Pancreas (tissue), 10 donors: ENCODE data around the gene NCR2. TPM values are rescaled to one million over a fixed set of nuclear protein-coding genes. Genes with fewer than 3 reads are reported as not detected.

ENCODE experiments used
- ATAC-seq, 4 donors: fragments of 200-7000 bp; cut with Tn5 transposase; one replicate each; pipeline versions ENCODE4 v1.8.0 to v1.9.1; 2020; ENCODE audit warnings: mild to moderate bottlenecking in 4 of 4, moderate library complexity in 4 of 4
- DNase-seq, 6 donors: peaks; one replicate each; pipeline ENCODE4 v3.0.0-alpha.2; 2020
- FAIRE-seq: peaks from 2 replicates; lab custom pipeline; 2012; peaks lifted over from hg19 to GRCh38; lab: Jason Lieb, UNC
- H3K27ac ChIP-seq, 4 donors: fragments of 200-600 bp; sonication (generic); 1 replicate in 3 of 4; 2 replicates in 1 of 4; pipeline versions ENCODE4 v1.5.0 to v1.8.0; 2020
- H3K27me3 ChIP-seq, 4 donors: fragments of 200-600 bp; one replicate each; pipeline ENCODE4 v1.8.0; 2021
- H3K36me3 ChIP-seq, 3 donors: fragments of 200-600 bp; sonication (generic) in 1 of 3; one replicate each; pipeline versions ENCODE4 v1.5.0 to v1.8.0; 2020 to 2021
- H3K4me1 ChIP-seq, 3 donors: fragments of 200-600 bp; one replicate each; pipeline ENCODE4 v1.8.0; 2021
- H3K4me3 ChIP-seq, 4 donors: fragments of 200-600 bp; sonication (generic) in 2 of 4; one replicate each; pipeline versions ENCODE4 v1.5.0 to v1.8.0; 2020 to 2021
- H3K9me3 ChIP-seq, 4 donors: fragments of 200-600 bp; one replicate each; pipeline ENCODE4 v1.8.0; 2021
- CTCF ChIP-seq, 4 donors: fragments of 200-600 bp; sonication (generic) in 3 of 4; IDR thresholded peaks; one replicate each; pipeline versions ENCODE4 v1.5.0 to v1.8.0; 2021; ENCODE audit warnings: antibody characterized with exemption in 4 of 4
- WGBS, 2 donors: extraction: QIAGEN DNeasy Blood & Tissue Kit; methylation state at CpG; one replicate each; pipeline ENCODE4 v1.1.7; 2013; 5-methylcytosine and 5-hydroxymethylcytosine counted together
- intact Hi-C, 3 donors: fragments of 100-400 bp; cut with DNase I; formaldehyde crosslinking; loops; one replicate each; pipeline versions ENCODE4 v1.11.1 to v1.14.2; 2022
- polyA plus RNA-seq, 2 donors: library from polyadenylated mRNA; stranded (reverse); fragments of 200-250 nt; gene quantifications; one replicate each; pipeline ENCODE4 v1.2.3, GENCODE V29; 2013
- total RNA-seq, 6 donors: library from RNA; stranded (reverse); fragmentation: NEBNext Ultra II Directional in 4 of 6; extraction: Animal tissue kit (Norgen Biotek cat#: 25700) in 4 of 6; gene quantifications; one replicate each; pipeline versions ENCODE4 v1.2.1 to v1.2.4, GENCODE V29; 2021 to 2023
- donor health status: healthy with polysubstance abuse.
- donor health status: DM: no; HTN: no; CAD: no; lungs with moderate emphysema.
- donor health status: DM: no; HTN: no; CAD: no.
- donor health status: control.
- donor health status: control.
- donor health status: Bipolar disorder and iron deficiency.
- donor health status: DM: yes; HTN: yes; CAD: no.
- donor health status: DM: no; HTN: no; CAD: no.
- donor health status: DM: no; HTN: no; CAD: no.
- donor health status: DM: yes; HTN: yes; CAD: no.

NCR2 gene
- not detected for total RNA-seq
- not detected for polyA plus RNA-seq

- H3K36me3 ChIP-seq: no peaks in the 10 kb centered on the region
- ATAC-seq (no peak), FAIRE-seq (no peak), DNase-seq (no peak)
- no peak within 1 kb of the TSS for H3K27ac ChIP-seq
- H3K27me3 ChIP-seq: no peaks in the 10 kb centered on the region
- no peaks in the 10 kb centered on the region for H3K4me1 ChIP-seq
- H3K9me3 ChIP-seq: no peaks in the 10 kb centered on the region
- no peak for TF ChIP-seq CTCF (IDR thresholded peaks at IDR 0.05)
- 76 to 92% methylated on average over 5 of the region's 5 CpGs for WGBS, 2 donors
- intact Hi-C loops: no loop called here
- no peak within 1 kb of the TSS for H3K4me3 ChIP-seq
Measured at GRCh38 chr6:41335296-41335695, at the start of gene NCR2. Gene NCR2, plus strand, starts transcription at chr6:41335608. Its CDS starts 269 bp downstream, at chr6:41335877.

GRCh38 chr6:41286544-41287346 is 48.7 kb upstream of the NCR2 start, which contains the start of gene TREM1:
Gene TREM1, minus strand, starts transcription at chr6:41286682. Its CDS starts 27 bp downstream, at chr6:41286655.
- Histone ChIP-seq H3K36me3 (no peaks in the 10 kb centered on the region), H3K27me3 (no peaks in the 10 kb centered on the region), H3K9me3 (no peaks in the 10 kb centered on the region), H3K4me3 (no peak within 1 kb of the TSS), H3K27ac (peak within 1 kb of the TSS in 2 of 4 donors; percentile 39 to 50), H3K4me1 (peaks cover 0 to 4% (median 0%) of the 10 kb centered on the region in 3 donors)
- intact Hi-C loops: no loop called here
- ATAC-seq: peak in 3 of 4 donors; percentile 42 to 83 (median 77)
- TF ChIP-seq CTCF (IDR thresholded peaks at IDR 0.05): no peak
- DNase-seq: peak in 1 of 6 donors; percentile 55
- 72 to 78% methylated on average over 8 of the region's 8 CpGs for WGBS, 2 donors
- FAIRE-seq: no peak

- Histone ChIP-seq H3K4me3 (no peak overlapping the region), H3K36me3 (no peaks in the 10 kb centered on the region), H3K27ac (no peak overlapping the region), H3K27me3 (no peaks in the 10 kb centered on the region), H3K4me1 (peaks cover 0 to 4% (median 0%) of the 10 kb centered on the region in 3 donors), H3K9me3 (no peaks in the 10 kb centered on the region)
- intact Hi-C loops: no loop called here
- FAIRE-seq (no peak), ATAC-seq (peak in 3 of 4 donors; percentile 44 to 80 (median 71)), DNase-seq (no peak)
- WGBS, 2 donors: 44 to 57% methylated on average over 6 of the region's 6 CpGs
- TF ChIP-seq CTCF (IDR thresholded peaks at IDR 0.05): no peak
Measured at GRCh38 chr6:41288030-41288753, 47.2 kb upstream of the NCR2 start.

- intact Hi-C loops: no loop called here
- Histone ChIP-seq H3K9me3 (no peaks in the 10 kb centered on the region), H3K36me3 (no peaks in the 10 kb centered on the region), H3K27ac (no peak overlapping the region), H3K4me1 (peaks cover 0 to 4% (median 0%) of the 10 kb centered on the region in 3 donors), H3K4me3 (no peak overlapping the region), H3K27me3 (no peaks in the 10 kb centered on the region)
- ATAC-seq: no peak
- no peak for FAIRE-seq
- TF ChIP-seq CTCF (IDR thresholded peaks at IDR 0.05): no peak
- WGBS, 2 donors: 68 to 78% methylated on average over 2 of the region's 2 CpGs
- no peak for DNase-seq
Measured at GRCh38 chr6:41288754-41289129, 46.7 kb upstream of the NCR2 start.
